ENCODE measurements around the gene CHMP3.

- TF ChIP-seq CTCF (IDR thresholded peaks at IDR 0.05): no peak
- TF ChIP-seq POLR2A (IDR thresholded peaks at IDR 0.05): no peak
These were observed 10.4 kb downstream of the CHMP3 start for GRCh38 chr2:86552889-86553288.

Data from testis (tissue), 2 donors.